ENCODE measurements around the gene RPS16. TPM values are rescaled to one million over a fixed set of nuclear protein-coding genes. Genes with fewer than 3 reads are reported as not detected.

The RPS16 gene
- total and polyA plus RNA-seq, 2 experiments from 2014 or later, result 207 to 1,901 TPM

GRCh38 chr19:39384839-39385568 is 50.7 kb downstream of the RPS16 start (continued):
- TF ChIP-seq ZNF462 (CRISPR knock-in tag; IDR thresholded peaks at IDR 0.05) (no peak), EZH2 (IDR thresholded peaks at IDR 0.05; ENCODE audit: low read depth, unreplicated experiment) (no peak), ETS1 (IDR thresholded peaks at IDR 0.05) (no peak), EZH2phosphoT487 (IDR thresholded peaks at IDR 0.05; ENCODE audit: unreplicated experiment) (no peak), REST (IDR thresholded peaks at IDR 0.05; ENCODE audit: unreplicated experiment) (no peak)

Small RNAs within 50 kb of the gene (microRNA-seq; reads per million reads assigned to microRNA genes)
- gene MIR4530, result not detected

Small RNAs within 50 kb of the gene (small RNA-seq; reads per million reads assigned to genes)
- gene MIR4530 (ENCODE audit: low replicate concordance), result not detected

Other genes starting within 250 kb of the RPS16 start
- gene NCCRP1, start 239.0 kb downstream of the RPS16 start, total RNA-seq (2014; rRNA removed; shearing (Covaris generic)), result 3.8 and 6.2 TPM in 2 replicates
- 2.8 and 3.6 TPM in 2 replicates for gene NCCRP1, start 239.0 kb downstream of the RPS16 start, polyA plus RNA-seq (2016; fragmentation: Nextera tagmentation; extraction: Ambion mirVana)
- not detected in 2 replicates for gene SYCN, start 231.7 kb downstream of the RPS16 start, total RNA-seq (2014; rRNA removed; shearing (Covaris generic))
- gene SYCN, start 231.7 kb downstream of the RPS16 start, polyA plus RNA-seq (2016; fragmentation: Nextera tagmentation; extraction: Ambion mirVana), result not detected in 2 replicates
- gene IFNL3, start 190.9 kb downstream of the RPS16 start, total RNA-seq (2014; rRNA removed; shearing (Covaris generic)), result not detected in 2 replicates
- gene IFNL3, start 190.9 kb downstream of the RPS16 start, polyA plus RNA-seq (2016; fragmentation: Nextera tagmentation; extraction: Ambion mirVana), result not detected in 2 replicates
- not detected in 2 replicates for gene IFNL4, start 187.1 kb downstream of the RPS16 start, total RNA-seq (2014; rRNA removed; shearing (Covaris generic))
- not detected in 2 replicates for gene IFNL4, start 187.1 kb downstream of the RPS16 start, polyA plus RNA-seq (2016; fragmentation: Nextera tagmentation; extraction: Ambion mirVana)
- gene IFNL2, start 167.6 kb downstream of the RPS16 start, total RNA-seq (2014; rRNA removed; shearing (Covaris generic)), result not detected in 2 replicates
- gene IFNL2, start 167.6 kb downstream of the RPS16 start, polyA plus RNA-seq (2016; fragmentation: Nextera tagmentation; extraction: Ambion mirVana), result not detected in 2 replicates
- gene IFNL1, start 139.5 kb downstream of the RPS16 start, total RNA-seq (2014; rRNA removed; shearing (Covaris generic)), result not detected in 2 replicates
- gene IFNL1, start 139.5 kb downstream of the RPS16 start, polyA plus RNA-seq (2016; fragmentation: Nextera tagmentation; extraction: Ambion mirVana), result not detected in 2 replicates
- gene LRFN1, start 115.1 kb downstream of the RPS16 start, total RNA-seq (2014; rRNA removed; shearing (Covaris generic)), result 8.1 and 10.0 TPM in 2 replicates
- 3.2 and 4.1 TPM in 2 replicates for gene LRFN1, start 115.1 kb downstream of the RPS16 start, polyA plus RNA-seq (2016; fragmentation: Nextera tagmentation; extraction: Ambion mirVana)
- gene GMFG, start 99.9 kb downstream of the RPS16 start, total RNA-seq (2014; rRNA removed; shearing (Covaris generic)), result not detected in 2 replicates
- gene GMFG, start 99.9 kb downstream of the RPS16 start, polyA plus RNA-seq (2016; fragmentation: Nextera tagmentation; extraction: Ambion mirVana), result 1.0 and 1.3 TPM in 2 replicates
- 124 and 172 TPM in 2 replicates for gene SAMD4B, start 93.5 kb downstream of the RPS16 start, total RNA-seq (2014; rRNA removed; shearing (Covaris generic))
- 104 and 107 TPM in 2 replicates for gene SAMD4B, start 93.5 kb downstream of the RPS16 start, polyA plus RNA-seq (2016; fragmentation: Nextera tagmentation; extraction: Ambion mirVana)
- 24.6 and 47.3 TPM in 2 replicates for gene PAF1, start 44.8 kb downstream of the RPS16 start, total RNA-seq (2014; rRNA removed; shearing (Covaris generic))
- gene PAF1, start 44.8 kb downstream of the RPS16 start, polyA plus RNA-seq (2016; fragmentation: Nextera tagmentation; extraction: Ambion mirVana), result 21.3 and 22.1 TPM in 2 replicates
- 62.0 and 63.0 TPM in 2 replicates for gene MED29, start 44.6 kb downstream of the RPS16 start, total RNA-seq (2014; rRNA removed; shearing (Covaris generic))
- 26.1 and 27.5 TPM in 2 replicates for gene MED29, start 44.6 kb downstream of the RPS16 start, polyA plus RNA-seq (2016; fragmentation: Nextera tagmentation; extraction: Ambion mirVana)
- gene ZFP36, start 29.1 kb downstream of the RPS16 start, total RNA-seq (2014; rRNA removed; shearing (Covaris generic)), result 9.5 and 10.6 TPM in 2 replicates
- 27.5 and 27.7 TPM in 2 replicates for gene ZFP36, start 29.1 kb downstream of the RPS16 start, polyA plus RNA-seq (2016; fragmentation: Nextera tagmentation; extraction: Ambion mirVana)
- 35.2 and 41.3 TPM in 2 replicates for gene PLEKHG2, start 23.3 kb downstream of the RPS16 start, total RNA-seq (2014; rRNA removed; shearing (Covaris generic))
- gene PLEKHG2, start 23.3 kb downstream of the RPS16 start, polyA plus RNA-seq (2016; fragmentation: Nextera tagmentation; extraction: Ambion mirVana), result 15.5 and 16.2 TPM in 2 replicates
- gene SUPT5H, start 9.6 kb upstream of the RPS16 start, total RNA-seq (2014; rRNA removed; shearing (Covaris generic)), result 75.0 and 108 TPM in 2 replicates
- gene SUPT5H, start 9.6 kb upstream of the RPS16 start, polyA plus RNA-seq (2016; fragmentation: Nextera tagmentation; extraction: Ambion mirVana), result 144 and 150 TPM in 2 replicates
- 119 and 120 TPM in 2 replicates for gene TIMM50, start 44.9 kb upstream of the RPS16 start, total RNA-seq (2014; rRNA removed; shearing (Covaris generic))
- gene TIMM50, start 44.9 kb upstream of the RPS16 start, polyA plus RNA-seq (2016; fragmentation: Nextera tagmentation; extraction: Ambion mirVana), result 139 and 145 TPM in 2 replicates
- 15.6 and 19.1 TPM in 2 replicates for gene DLL3, start 63.0 kb upstream of the RPS16 start, total RNA-seq (2014; rRNA removed; shearing (Covaris generic))
- 9.8 and 9.9 TPM in 2 replicates for gene DLL3, start 63.0 kb upstream of the RPS16 start, polyA plus RNA-seq (2016; fragmentation: Nextera tagmentation; extraction: Ambion mirVana)
- 8.7 and 13.8 TPM in 2 replicates for gene SELENOV, start 79.2 kb upstream of the RPS16 start, total RNA-seq (2014; rRNA removed; shearing (Covaris generic))
- gene SELENOV, start 79.2 kb upstream of the RPS16 start, polyA plus RNA-seq (2016; fragmentation: Nextera tagmentation; extraction: Ambion mirVana), result 8.0 and 12.4 TPM in 2 replicates
- 2.5 and 4.7 TPM in 2 replicates for gene EID2B, start 96.9 kb upstream of the RPS16 start, total RNA-seq (2014; rRNA removed; shearing (Covaris generic))
- 4.1 and 4.6 TPM in 2 replicates for gene EID2B, start 96.9 kb upstream of the RPS16 start, polyA plus RNA-seq (2016; fragmentation: Nextera tagmentation; extraction: Ambion mirVana)
- gene EID2, start 104.2 kb upstream of the RPS16 start, total RNA-seq (2014; rRNA removed; shearing (Covaris generic)), result 22.8 and 25.2 TPM in 2 replicates
- gene EID2, start 104.2 kb upstream of the RPS16 start, polyA plus RNA-seq (2016; fragmentation: Nextera tagmentation; extraction: Ambion mirVana), result 24.4 and 24.6 TPM in 2 replicates
- gene LGALS13, start 166.6 kb upstream of the RPS16 start, total RNA-seq (2014; rRNA removed; shearing (Covaris generic)), result not detected in 2 replicates
- gene LGALS13, start 166.6 kb upstream of the RPS16 start, polyA plus RNA-seq (2016; fragmentation: Nextera tagmentation; extraction: Ambion mirVana), result not detected in 2 replicates
- gene LGALS16, start 220.0 kb upstream of the RPS16 start, total RNA-seq (2014; rRNA removed; shearing (Covaris generic)), result not detected in 2 replicates
- gene LGALS16, start 220.0 kb upstream of the RPS16 start, polyA plus RNA-seq (2016; fragmentation: Nextera tagmentation; extraction: Ambion mirVana), result not detected in 2 replicates

Data from GM23338 (cell line).